Measurements from ENCODE around the gene MMS22L.

Gene MMS22L

DNA sequence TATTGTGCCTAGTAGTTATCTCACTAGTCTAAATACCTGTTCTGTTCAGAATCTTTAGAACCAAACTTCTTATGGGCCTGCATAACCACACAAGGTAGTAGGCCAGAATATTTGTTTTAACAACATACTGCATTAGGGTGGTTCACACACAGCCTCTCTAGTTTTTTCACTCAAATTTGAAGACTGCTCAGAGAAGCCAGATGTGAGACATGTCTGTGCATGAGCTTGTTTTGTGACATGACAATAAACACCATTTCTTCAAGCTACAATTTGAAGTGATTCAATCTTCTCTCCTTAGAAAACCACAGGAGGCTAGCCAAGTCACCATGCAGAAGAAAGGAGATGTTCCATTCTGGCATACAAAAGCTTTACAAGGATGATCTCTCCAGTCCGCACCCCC is 135.6 kb downstream of the MMS22L start:
- no peak for DNase-seq (ENCODE audit: low read depth in 3 of 3)

DNA sequence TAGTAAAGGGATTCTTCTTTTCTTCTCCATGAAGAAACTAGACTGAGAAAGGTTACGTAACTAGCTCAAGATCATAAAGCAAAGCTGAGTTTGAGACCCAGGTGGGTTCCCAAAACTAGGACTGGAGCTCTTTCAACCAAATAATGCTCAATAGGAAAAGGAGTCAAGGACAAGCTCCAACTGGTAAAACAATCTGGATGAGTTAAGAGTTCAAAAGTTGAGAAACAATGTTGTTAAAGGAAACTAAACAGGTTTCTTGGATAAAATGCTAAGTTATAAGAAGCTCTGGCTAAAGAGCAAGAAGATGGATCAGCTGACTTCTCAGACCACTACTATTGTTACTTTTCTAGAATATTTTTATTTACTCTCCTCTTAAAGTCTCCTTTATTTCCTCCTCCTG is 137.3 kb downstream of the MMS22L start:
- no peak for DNase-seq (ENCODE audit: low read depth in 3 of 3)

DNA sequence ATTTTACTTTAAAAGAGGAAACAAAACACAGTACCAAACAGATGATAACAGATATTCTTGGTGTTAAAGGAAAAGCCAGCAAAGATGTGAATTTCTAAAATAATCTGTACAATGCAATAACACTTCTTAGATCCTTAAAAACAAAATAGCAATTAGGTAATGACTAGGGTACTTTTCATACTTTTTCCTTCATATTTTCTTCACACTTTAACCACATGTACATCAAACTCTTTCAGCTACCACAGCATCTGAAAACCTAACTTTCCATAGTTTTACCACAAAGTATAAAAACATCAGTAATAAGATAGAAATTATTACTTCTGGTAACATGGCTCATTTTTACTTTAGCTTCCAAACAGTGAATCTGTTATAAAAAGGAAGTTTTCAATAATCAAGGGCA is 141.3 kb downstream of the MMS22L start:
- DNase-seq (ENCODE audit: low read depth in 3 of 3), result no peak

DNA sequence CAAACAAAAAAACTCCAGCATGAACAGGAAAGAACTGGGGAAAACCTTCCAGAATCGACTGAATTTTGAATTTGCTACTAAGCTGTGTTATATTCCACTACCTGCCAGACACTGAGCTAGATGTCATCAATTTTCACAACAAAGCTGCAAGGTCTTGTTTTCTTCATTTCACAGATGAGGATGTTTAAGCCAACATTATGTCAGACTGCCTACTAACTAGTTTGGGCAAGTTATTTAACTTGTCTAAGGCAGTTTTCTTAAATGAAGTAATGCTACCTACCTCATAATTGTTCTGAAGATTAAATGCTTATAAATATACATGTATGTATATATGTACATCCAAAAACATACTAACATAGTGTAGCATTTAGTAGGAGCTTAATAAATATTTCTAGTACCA is 144.4 kb downstream of the MMS22L start:
- no peak for DNase-seq (ENCODE audit: low read depth in 3 of 3)

DNA sequence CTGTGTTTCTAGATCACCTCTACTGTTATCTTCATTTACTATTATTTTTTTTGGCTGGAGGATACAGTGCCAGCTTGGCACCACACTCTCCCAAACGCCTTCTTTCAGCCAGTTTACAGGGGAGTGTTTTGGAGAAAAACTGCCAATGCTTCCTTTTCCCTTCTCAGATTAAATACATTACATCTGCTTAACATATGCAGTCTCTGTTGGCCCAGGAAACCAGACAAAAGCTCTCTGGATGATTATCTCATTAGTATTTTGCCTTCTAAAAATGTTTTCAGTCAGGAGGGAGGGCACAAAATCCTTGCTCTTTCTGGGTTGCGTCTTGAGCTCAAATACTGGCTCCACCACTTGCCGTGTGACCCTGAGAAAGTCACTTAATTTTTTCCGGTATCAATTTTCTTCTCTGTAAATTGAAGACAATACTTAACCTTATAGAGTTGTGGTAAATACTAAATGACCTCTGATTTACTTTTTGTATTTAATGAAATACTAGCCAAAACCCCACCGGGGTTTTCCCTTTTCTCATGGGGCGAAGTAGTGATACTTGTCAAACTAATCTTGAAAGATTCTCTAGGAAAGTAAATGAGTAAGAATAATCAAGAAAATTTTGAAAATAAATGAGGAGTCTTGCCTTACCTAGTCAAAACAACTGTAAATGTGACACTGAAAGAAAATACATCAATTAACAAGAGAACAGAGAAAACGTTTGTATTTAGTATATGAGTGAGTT is 146.2 kb downstream of the MMS22L start:
- no peak for DNase-seq (ENCODE audit: low read depth in 3 of 3)

DNA sequence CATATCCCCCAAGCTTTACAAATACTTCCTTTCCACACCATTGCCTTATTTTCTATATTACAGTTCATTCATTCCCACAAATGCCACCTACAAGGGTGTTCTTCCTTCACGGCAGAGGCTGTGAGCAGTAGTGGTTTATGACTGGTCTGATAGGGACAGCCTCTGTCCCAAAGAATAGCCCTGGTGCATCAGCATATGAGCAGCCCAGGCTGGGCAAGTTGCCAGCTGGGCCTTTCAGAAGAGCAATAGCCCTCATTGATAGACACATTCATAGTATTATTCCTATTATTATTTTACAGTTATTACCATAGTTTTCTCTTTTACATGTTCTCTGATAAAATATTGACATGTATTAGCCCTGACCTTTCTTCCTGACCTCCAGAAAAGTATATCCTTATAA is 149.9 kb downstream of the MMS22L start:
- no peak for DNase-seq (ENCODE audit: low read depth in 3 of 3)

DNA sequence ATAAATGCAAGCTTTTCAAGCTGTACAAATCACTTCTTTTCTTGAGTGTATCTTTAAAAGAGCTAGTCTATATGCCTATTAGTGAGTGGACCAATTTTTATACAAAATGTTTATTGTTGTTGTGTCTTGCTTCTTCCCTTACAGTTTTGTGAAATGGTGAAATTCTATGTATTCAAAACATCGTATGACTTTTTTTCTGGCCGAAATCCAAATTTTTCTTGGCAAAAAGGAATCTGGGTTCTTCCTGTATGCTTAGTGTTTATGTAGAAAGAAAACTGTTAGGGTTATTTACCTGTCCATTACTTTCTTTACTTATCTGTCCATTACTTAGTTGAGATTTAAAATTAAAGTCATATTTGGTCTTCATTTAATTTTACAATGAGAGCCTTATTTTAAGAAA is 153.9 kb downstream of the MMS22L start:
- no peak for DNase-seq (ENCODE audit: low read depth in 3 of 3)

DNA sequence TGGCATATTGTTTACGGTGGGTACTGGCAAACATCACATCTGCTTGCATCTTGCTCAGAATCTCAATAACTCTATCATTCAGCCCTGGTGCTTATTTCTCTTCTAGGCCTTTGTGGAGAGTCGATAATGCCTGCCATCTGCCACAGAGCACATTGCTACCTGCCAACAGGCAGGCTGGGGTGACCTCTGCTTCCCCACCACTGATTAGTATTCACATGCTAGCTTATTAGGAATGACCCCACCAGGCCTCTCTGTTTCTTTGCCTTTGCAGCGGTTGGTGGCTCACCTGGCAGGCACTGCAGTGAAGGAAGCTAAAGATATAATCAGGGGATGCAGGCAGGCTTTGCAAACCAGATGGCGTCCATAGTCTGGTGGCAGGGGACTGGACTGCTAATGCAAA is 154.5 kb downstream of the MMS22L start:
- DNase-seq (ENCODE audit: low read depth in 3 of 3), result no peak

DNA sequence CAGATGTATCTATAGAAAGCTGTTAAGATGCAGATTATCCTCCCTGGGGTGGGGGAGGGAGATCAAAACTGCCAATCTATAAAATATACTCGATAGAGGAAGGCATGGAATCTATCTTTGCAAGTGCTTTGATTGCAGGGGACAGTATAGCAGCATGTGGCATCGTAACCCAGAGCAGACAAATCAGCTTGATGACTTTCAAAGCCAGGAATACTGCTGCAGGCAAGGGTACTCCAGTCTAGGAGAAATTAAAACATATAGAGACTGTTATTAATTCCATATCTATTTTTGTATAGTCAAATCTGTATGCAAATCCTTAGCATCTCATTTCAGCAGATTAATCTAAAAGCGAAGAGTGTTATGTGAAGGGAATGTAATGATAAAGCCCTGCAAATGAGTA is 159.4 kb downstream of the MMS22L start:
- DNase-seq (ENCODE audit: low read depth in 3 of 3), result no peak

DNA sequence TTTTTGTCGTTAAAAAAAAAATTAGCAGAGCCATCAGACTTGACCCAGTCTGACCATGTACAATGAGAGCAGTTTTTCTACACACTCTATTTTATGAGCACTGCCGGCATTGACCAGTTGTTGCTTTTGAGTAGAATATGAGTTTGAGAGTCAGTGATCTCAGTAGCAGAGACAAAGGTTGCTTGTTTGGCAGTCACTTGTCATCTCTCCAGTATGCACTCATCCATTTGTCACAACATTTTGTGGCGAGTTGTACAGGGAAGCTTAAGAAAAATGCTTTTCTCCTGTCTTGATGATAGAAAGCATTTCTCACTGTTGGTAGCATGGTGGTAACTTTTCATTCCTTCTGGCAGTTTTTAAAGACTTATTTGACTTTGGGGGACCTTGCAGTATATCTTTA is 159.9 kb downstream of the MMS22L start:
- no peak for DNase-seq (ENCODE audit: low read depth in 3 of 3)

DNA sequence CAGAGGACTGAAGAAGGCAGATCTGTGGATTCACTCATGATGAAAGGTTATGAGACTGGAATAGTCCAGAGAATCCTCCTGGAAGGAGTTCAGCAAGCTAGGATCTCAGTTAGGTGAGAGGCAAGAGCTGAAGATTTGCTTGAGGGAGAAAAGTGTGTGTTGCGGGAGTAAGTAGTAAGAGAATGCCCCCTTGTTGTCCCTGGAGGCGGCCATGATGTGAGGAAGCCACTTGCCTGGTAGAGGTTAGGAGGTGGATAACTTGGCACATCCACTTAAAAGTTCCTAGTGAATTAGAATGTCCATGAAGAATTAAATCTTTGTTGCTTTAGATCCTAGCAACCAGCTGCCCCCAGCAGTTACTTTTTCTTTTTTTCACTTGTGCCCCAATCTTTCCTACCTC is 162.5 kb downstream of the MMS22L start:
- DNase-seq (ENCODE audit: low read depth in 3 of 3), result no peak

DNA sequence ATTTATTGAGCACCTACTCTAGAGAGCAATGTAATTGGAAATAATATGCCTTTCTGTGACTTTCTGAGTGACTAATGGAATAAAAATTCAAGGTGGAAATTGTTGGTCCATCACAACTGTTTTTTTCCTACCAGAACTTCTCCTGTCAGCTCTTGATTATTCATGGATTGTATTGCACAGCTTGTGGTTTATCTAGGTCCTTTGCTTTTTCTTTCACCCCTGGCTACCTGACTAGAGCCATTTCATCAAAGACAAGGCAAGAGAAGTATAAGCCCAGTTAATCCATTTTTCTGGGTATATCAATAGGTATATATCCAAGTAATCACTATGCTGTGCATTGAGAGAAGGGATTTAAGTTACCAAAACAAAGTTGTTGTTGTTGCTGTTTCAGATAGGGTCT is 168.4 kb downstream of the MMS22L start:
- DNase-seq (ENCODE audit: low read depth in 3 of 3), result no peak

DNA sequence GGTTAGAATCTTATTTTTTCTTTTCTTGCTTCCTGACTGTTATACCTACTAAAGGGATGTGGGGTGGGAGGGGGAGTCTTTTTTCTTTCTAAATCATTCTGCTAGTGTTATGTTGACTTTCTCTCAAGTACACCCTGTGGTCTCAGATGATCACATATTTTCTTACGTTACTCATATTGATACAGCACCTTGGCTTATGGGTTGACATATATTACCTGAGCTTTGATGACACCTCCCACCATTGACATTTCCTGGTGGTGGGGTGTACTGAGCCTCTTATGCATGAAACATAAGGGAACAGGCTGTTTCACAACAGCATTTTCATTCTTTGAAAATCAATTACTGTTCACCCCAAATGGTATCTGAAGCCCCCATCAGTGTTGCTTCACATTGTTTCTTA is 169.8 kb downstream of the MMS22L start:
- peak in 2 of 3 donors; percentile 14 to 21 for DNase-seq (ENCODE audit: low read depth in 3 of 3)

DNA sequence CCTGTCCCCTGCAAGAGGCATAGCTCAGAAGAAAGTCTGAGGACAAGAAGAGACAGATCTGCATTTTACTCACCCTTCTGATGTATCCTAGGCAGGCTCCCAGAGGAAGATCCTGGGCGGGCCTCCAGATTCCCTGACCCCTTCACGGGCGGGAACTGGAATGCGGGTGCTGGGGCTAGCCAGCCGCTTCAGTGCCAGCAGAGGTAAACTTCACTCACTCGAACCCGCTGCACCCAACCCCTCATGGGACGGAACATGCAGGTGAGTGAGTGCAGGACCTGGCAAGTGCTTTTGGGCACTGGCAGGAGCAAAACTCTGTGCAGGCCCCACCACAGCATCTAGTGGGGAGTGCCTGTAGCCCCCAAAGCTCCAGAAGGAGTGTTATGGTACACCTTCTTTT is 171.8 kb downstream of the MMS22L start:
- no peak for DNase-seq (ENCODE audit: low read depth in 3 of 3)

DNA sequence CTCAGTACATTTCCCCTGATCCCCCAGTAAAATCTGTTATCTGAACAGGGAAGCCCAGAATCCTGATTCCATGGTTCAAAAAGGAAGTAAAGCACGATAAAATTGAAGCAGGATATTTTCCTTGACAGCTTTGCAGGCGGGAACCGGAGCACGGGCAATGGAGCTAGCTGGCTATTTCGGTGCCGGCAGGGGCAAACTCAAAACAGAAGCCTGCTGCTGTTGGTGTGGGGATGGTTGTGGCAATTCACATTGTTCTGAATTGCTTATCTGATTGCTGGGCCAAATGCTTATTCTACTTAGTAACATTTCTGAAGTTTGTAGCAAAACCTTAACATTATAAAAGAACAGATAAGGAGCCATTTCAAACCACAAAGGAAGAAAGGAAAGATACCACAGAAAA is 172.4 kb downstream of the MMS22L start:
- DNase-seq (ENCODE audit: low read depth in 3 of 3), result no peak

DNA sequence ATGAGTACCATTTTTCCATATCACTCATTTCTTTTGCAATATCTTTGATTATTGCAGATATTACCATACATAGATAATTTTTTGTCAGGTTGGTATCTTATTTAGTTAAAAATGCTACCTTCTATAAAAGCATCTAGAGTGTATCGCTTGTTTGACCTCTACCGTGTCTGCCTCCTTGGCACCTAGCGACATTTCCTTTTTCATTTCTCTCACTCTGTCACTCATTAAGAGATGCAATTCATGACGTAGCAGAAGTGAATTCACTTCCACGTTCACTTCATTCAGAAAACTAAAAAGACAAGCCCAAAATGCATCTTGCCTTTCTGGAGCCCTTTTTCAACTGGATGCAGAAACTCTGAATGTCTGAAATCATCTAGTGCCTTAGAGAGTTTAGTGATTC is 172.9 kb downstream of the MMS22L start:
- DNase-seq (ENCODE audit: low read depth in 3 of 3), result no peak

DNA sequence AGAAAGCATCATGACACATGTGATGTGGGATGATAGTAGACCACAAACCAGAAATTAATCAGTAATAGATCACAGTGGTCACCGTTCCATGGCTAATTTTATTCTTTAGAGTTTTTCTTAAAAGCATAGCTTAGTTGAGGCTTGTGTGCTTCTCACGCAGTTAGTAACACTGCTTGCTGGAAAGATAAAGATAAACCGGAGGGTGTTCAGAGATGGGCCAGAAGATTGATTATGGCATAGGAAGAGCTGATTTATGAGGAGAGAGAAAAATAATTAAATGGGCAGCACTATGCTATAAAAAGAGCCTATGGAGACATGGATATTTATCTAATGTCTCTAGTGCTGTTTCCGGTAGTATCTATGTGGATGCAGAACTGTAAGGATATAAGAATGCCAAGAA is 173.6 kb downstream of the MMS22L start:
- no peak for DNase-seq (ENCODE audit: low read depth in 3 of 3)

DNA sequence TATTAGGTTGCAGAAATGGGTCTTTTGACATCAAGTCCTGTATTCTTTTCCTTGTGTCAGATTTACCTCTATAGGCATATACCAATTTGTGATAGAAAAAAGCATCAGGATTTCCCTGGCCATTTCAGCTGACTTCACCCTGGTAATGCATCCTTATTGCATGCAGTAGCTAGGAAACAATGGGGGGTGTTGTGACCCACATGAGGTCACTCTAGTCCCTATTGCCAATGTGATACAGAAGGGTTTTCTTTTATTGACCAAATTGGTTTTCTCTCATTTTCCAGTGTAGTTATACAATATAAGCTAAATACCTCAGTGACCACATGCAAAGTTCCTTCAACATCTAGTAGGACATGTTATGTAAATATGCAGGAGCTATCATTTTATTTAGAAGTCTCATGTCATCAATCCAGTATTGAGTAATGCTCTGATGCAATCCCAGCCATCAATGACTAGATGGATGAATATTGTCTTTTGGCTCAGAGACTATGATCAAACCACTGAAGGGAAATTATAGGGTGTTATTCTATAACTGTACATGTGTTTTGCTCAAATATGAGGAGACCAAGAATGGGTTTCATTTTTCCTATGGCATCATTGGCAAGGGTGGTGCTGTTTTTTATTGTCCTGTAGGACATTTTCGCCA is 180.7 kb downstream of the MMS22L start:
- DNase-seq (ENCODE audit: low read depth in 3 of 3), result no peak

DNA sequence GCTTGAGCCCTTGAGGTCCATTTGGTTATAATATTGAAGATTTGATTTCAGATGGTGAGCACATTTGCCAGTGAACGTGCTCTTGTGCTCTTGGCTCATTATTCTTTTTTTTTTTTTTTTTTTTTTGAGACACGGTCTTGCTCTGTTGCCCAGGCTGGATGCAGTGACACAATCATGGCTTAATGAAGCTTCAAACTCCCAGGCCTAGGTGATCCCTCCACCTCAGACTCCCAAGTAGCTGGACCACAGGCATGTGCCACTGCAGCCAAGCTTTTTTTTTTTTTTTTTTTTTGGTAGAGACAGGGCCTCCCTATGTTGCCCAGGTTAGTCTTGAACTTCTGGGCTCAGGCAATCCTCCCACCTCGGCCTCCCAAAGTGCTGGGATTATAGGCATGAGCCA is 182.3 kb downstream of the MMS22L start:
- DNase-seq (ENCODE audit: low read depth in 3 of 3), result no peak

DNA sequence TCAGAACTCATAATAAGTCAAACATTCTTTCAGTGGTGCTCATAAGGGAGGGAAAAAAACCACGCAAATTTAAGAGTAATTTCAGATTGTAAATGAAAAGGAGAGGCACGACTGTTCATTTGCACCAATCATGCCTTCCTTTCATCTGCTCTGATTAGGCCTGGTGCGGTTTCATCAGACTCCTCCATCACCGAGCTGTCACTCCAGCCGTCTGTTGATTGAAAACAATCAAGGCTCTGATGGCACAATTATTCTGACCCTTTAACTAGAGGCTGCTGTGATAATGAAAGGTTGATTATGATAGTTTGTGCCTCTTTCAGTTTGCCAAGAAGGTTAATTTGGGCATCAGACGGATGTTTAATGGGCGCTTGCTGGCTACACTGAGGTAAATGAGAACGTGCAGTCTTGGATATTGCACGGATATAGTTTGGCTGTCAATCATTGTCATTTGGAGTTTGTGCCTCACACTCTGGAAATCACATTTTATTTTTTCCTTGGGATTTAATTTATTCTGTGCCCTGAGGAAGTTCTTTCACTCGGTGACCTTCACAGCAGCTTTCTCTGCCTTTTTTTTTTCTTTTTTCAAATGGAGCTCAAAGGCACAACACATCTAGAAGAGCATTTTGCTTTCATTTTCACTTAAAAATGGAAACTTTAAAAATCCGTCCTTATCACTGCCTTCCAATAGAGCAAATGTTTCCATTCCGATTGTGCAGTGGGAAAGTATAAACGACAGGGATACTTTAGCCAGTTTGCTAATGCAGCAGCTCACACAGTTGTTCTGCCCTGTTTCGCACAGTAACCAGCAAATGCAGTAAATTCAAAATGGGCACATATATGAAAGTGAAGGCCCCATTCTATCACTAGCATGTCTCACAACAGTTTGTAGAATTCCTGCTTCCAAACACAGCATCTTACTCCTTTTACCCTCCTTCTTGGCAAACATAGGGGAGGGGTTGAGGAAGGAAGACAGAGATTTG is 185.7 kb downstream of the MMS22L start:
- DNase-seq (ENCODE audit: low read depth in 3 of 3), result no peak

DNA sequence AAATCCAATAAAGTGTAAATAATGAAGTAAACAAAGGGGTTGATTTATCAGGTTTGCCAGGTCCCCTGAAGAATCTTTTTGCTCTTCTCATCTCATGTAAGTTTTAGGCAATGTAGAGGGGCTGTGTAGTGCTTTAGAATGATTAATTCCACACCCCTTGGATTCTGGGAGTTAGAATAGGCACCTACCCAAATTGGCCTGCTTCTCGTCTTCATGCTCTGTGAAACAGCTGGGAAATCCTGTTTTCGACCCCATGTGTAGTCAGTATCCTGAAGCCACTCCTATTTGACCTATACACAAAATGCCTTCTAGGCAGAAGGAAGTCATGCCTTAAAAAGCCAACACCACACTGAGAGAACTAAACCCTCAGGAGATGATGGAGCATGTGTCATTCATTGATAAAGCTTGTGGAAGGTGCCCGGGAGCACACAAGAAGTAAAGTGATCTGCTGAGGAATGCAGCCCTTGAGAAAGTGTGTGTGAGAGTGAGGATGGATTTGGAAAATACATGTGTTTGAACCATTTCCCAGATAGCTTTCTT is 187.6 kb downstream of the MMS22L start:
- no peak for DNase-seq (ENCODE audit: low read depth in 3 of 3)

DNA sequence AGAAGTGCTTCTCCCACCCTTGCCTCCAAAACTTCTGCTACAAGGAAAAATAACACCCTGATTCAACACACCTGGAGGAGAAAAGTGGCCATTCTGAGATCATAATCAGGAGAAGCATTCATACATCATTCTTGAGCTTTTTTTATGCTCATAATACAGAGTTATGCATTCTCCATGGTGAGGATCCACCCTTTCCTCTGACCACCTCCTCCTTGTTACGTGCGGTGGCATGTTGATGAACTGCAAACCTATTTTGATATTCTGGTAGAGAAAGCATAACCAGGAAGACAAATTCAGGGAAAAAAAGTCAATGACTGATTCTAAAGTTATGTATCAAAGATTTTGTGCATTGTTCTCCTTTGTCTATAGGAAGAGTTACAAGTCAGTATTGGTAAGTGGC is 188.6 kb downstream of the MMS22L start:
- DNase-seq (ENCODE audit: low read depth in 3 of 3), result no peak
